ENCODE data around the gene CLDN6.

The CLDN6 gene

GRCh38 chr16:2985462-2985861, 32.5 kb downstream of the CLDN6 start:
- no peak for DNase-seq

DNA sequence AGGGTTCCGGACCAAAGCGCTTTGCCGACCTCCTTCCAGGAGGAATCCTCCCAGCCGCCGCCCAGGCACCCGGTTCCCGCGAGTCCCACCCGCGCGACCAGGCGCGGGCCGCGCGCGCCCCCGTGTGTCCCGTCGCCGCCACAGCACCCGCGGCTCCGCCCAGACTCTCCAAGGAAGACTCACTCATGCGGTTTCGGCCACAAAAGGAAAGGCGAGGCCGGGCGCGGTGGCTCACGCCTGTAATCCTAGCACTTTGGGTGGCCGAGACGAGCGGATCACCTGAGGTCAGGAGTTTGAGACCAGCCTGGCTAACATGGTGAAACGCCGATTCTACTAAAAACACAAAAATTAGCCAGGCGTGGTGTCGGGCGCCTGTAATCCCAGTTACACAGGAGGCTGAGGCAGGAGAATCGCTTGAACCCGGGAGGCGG, 34.3 kb downstream of the CLDN6 start:
- peak; percentile 67 for DNase-seq

DNA sequence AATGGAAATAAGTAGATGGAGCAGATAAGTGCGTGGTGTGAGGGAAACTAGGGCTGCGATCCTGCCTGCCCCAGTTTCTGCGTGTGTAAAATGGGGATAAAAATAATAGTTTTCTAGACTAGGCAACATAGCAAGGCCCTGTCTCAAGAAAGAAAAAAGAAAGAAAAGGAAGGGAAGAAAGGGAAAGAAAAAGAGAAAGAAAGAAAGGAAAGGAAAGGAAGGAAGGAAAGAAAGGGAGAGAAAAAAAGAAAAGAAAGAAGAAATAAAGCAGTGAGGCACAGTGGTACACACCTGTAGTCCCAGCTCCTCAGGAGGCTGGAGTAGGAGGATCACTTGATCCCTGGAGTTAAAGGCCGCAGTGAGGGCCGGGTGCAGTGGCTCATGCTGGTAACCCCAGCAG, 35.6 kb downstream of the CLDN6 start:
- no peak for DNase-seq

- no peak for DNase-seq
Measured at GRCh38 chr16:2981899-2982250, 36.1 kb downstream of the CLDN6 start.

DNA sequence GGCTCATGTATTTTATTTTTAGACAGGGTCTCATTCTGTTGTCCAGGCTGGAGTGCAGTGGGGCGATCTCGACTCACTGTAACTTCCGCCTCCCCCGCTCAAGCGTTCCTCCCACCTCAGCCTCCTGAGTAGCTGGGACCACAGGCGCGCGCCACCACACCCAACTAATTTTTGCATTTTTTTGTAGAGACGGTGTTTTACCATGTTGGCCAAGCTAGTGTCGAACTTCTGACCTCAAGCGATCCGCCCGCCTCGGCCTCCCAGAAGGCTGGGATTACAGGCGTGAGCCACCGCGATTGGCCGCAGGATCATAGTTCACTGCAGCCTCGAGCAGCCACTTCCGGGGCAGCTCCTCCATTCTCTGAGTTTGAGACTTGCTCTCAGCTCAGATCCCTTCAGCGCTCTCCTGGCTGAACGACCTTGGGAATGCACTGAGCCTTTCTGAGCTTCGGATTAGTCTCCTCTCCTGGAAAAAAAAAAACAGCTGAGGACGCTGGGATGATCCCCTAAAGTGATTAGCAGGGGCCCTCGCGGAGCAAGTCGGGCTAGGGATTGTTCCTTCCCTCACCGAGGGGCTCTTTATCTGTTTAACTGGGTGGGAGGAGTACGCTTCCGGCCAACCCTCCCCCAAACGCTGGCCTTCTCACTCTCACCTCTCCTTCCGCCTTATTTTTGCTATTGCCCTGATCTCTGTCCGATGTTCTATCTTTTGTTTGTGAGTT, 36.6 kb downstream of the CLDN6 start:
- DNase-seq: no peak

GRCh38 chr16:2980227-2981176, 37.5 kb downstream of the CLDN6 start, which contains the start of gene PKMYT1:
PKMYT1 (minus strand) TSS chr16:2980446; CDS start chr16:2979657, 789 bp downstream.
- DNase-seq: peak; percentile 83

DNA sequence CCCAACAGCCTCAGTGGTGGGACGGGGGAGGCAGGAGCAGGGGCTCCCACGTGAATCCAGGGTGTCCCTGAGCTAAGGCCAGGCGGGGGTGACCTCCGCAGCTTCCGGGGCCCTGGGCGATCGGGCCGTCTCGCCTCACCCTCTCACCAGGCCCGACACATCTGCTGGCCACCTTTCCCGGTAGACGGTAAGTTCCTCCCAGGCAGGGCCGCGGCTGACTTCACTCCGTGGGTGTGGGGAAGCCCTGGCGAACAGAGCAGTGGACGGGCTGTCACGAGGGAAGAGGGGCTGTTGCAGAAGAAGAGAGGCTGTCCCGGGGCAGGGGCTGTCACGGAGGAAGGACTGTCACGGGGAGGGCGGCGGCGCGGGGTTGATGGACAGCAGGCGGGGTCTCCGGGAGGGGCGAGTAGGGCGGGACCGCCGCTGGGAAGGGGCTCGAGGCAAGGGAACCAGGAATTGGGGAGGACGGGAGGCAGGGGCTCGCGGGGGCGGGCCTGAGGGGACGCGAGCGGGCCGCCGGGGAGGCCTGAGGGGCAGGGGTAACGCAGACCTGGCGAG, 38.2 kb downstream of the CLDN6 start:
- no peak for DNase-seq

- DNase-seq: no peak
Measured at GRCh38 chr16:2977440-2977839, 40.5 kb downstream of the CLDN6 start.

DNA sequence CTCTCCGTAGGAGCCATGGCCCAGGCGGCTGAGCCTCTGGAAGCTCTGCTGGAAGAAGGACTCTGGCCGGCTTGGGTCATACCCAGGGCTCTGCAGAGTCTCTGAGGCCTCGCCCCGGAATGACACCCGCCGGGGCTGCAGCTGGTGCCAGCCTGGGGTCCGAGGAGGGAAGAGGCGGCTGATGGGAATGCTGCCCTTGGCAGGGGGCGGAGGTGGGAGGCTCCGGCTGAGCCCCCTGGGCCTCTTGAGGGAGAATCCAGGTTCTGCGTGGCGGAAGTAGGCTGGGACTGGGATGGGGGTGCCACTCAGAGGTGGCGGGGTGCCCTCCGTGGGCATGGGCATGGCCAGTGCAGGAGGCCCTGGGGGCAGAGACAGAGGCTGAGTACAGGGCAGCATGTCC, 41.3 kb downstream of the CLDN6 start:
- DNase-seq: no peak

GRCh38 chr16:2976201-2976600, 41.8 kb downstream of the CLDN6 start:
- no peak for DNase-seq

DNA sequence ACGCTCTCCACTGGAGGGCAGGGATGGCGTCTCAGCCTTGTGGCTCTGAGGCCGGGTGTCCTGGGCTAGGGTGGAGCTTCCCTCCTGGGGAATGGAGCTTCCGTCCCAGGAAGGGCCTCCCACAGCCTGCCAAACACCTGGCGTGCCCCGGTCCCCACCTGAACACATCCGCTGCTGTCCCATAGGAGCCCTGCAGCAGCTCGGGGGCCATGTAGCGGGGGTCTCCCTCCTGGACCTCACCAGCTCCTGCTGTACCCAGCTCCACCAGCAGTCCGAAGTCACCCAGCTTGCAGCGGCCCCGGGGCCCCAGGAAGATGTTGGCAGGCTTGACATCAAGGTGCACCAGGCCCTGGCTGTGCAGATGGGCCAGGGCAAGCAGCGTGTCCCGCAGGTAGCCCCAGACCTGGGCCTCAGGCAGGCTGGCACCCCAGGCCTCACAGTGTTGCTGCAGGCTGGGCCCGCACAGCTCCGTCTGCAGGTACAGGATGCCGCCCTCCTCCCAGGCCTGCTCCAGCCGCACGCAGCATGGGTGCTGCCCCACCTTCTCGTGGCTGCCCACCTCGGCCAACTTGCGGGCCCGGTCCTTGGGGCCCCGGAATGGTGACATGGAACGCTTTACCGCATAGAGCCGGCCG, 42.7 kb downstream of the CLDN6 start:
- DNase-seq: no peak

- no peak for DNase-seq
Measured at GRCh38 chr16:2974319-2975056, 43.5 kb downstream of the CLDN6 start.

- no peak for DNase-seq
Measured at GRCh38 chr16:2973605-2974318, 44.2 kb downstream of the CLDN6 start.

DNA sequence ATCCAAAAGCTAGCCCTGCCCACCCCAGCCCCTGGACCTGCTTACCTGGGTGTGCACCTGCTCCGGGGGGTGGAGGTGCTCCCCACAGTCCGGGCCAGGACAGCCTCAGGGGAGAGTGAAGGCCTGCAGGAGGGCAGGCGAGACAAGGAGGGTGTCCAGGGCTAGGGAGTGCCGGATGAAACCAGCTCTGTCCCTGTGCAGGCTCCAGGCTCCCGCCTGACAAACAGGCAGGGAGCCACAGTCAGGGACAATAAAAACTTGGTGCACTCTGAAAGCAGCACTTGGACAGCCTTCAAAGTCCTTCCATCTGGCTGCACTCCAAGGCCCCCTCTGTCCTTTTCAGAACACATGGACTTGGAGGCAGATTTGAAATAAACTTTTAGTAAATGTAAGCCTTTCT, 44.9 kb downstream of the CLDN6 start:
- no peak for DNase-seq

- no peak for DNase-seq
Measured at GRCh38 chr16:2971985-2972784, 45.8 kb downstream of the CLDN6 start.

- no peak for DNase-seq
Measured at GRCh38 chr16:2971134-2971984, 46.6 kb downstream of the CLDN6 start.

DNA sequence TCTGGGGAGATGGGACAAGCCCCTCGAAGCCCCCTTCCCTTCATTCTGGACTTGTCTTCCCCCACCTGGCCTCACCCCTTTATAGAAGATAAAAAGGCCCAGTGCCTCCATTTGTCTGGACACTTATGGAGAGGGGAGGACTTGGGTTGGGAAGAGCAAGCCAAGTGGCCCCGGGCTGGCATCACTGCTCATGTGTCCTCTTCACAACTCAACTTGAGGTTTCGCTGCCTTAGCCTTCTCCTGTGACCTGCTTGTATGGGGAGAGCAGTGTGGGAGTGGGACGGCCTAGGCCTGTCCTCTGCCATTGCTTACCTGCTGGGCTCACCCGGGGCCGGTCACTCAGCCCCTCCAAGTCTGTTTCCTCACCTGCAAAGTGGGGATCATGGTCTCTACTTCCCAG, 47.4 kb downstream of the CLDN6 start:
- DNase-seq: no peak

DNA sequence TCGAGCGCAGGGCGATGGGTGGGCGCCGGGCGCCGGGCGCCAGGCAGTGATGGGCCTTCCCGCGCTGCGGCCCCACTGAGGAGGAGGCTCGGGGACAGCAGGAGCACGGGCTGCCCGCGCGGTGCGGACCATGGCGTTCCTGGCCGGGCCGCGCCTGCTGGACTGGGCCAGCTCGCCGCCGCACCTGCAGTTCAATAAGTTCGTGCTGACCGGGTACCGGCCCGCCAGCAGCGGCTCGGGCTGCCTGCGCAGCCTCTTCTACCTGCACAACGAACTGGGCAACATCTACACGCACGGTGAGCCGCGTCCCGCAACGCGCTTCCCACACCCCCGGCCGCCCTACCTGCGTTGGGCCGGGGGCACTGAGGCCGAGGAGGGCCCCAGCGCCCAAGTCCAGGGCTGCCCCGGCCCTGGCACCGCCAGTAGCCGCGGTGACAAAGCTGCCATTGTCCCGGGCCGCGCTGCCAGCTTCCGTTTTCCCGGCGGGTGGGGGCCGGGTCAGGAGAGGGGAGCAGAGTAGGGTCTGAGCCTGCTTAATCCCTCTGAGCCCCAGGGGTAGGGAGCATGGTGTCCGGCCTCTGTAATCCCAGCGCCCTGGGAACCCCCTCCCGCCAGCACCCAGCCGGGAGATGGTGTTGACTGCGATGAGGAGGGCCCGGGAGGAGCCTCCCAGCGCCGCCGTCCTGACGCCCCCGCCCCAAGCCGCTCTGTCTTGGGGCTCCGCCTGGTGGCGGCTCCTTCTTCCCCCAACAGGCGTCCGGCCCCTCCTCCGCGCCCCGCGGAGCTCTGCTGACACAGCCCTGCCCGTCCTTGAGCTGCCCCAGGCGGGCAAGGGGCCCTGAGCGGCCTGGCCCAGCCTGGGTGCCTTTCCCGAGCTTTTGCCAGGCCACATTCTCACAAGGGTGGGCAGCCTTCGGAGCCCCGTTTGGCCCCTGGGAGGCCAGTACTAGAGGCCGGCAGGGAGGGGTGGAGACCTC, 48.1 kb downstream of the CLDN6 start:
- DNase-seq: peak; percentile 66

Data from NCI-H2171 treated with DMSO at 0.1 percent for 48 hours (cell line).